ENCODE measurements around the gene SLC35D3.

DNA sequence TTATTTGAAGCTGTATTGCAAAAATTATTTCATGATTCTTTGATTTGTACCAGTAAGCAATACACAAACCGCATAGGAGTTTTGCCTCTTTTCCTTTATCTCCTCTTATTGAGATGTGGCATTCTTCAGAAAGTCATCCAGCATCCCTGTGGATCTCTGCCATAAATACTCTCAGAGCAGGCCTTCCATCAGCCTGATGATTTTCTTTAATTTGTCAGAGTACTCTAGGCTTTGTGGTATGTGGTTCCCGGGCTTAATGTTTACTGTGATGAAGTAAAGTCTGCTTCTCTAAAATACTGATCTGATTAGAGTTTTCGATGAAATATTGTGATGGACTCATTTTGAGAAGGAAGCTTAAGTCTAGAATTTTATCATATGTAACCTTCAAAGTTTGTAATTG is 31.1 kb upstream of the SLC35D3 start:
- TF ChIP-seq, protein P1, sequence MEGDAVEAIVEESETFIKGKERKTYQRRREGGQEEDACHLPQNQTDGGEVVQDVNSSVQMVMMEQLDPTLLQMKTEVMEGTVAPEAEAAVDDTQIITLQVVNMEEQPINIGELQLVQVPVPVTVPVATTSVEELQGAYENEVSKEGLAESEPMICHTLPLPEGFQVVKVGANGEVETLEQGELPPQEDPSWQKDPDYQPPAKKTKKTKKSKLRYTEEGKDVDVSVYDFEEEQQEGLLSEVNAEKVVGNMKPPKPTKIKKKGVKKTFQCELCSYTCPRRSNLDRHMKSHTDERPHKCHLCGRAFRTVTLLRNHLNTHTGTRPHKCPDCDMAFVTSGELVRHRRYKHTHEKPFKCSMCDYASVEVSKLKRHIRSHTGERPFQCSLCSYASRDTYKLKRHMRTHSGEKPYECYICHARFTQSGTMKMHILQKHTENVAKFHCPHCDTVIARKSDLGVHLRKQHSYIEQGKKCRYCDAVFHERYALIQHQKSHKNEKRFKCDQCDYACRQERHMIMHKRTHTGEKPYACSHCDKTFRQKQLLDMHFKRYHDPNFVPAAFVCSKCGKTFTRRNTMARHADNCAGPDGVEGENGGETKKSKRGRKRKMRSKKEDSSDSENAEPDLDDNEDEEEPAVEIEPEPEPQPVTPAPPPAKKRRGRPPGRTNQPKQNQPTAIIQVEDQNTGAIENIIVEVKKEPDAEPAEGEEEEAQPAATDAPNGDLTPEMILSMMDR (conservative IDR thresholded peaks at IDR 0.05) = no peak
- TF ChIP-seq EZH2 (IDR thresholded peaks at IDR 0.05; ENCODE audit: low read depth) = no peak
